Measurements from ENCODE around the gene UNC119B.

UNC119B gene

GRCh38 chr12:120674097-120674636 lies 36.1 kb upstream of the UNC119B start:
- no peak overlapping the region for H3K27ac ChIP-seq (ENCODE audit: poor library complexity, severe bottlenecking)
- no peak for TF ChIP-seq CTCF (IDR thresholded peaks at IDR 0.05; ENCODE audit: poor library complexity, severe bottlenecking)
- no peaks in the 10 kb centered on the region for H3K36me3 ChIP-seq (ENCODE audit: low read depth)
- no peak overlapping the region for H3K4me3 ChIP-seq (ENCODE audit: severe bottlenecking)
- DNase-seq (ENCODE audit: low spot score) (no peak), ATAC-seq (ENCODE audit: low read depth) (no peak)
- H3K9me3 ChIP-seq (ENCODE audit: severe bottlenecking), result no peaks in the 10 kb centered on the region
- H3K27me3 ChIP-seq (ENCODE audit: insufficient read depth, poor library complexity, severe bottlenecking), result no peaks in the 10 kb centered on the region
- H3K4me1 ChIP-seq (ENCODE audit: insufficient read depth, poor library complexity, severe bottlenecking), result peaks cover 13% of the 10 kb centered on the region

GRCh38 chr12:120677765-120678473 lies 32.3 kb upstream of the UNC119B start:
- no peak for TF ChIP-seq CTCF (IDR thresholded peaks at IDR 0.05; ENCODE audit: poor library complexity, severe bottlenecking)
- Histone ChIP-seq H3K36me3 (ENCODE audit: low read depth) (no peaks in the 10 kb centered on the region), H3K4me1 (ENCODE audit: insufficient read depth, poor library complexity, severe bottlenecking) (peaks cover 13% of the 10 kb centered on the region), H3K27ac (ENCODE audit: poor library complexity, severe bottlenecking) (no peak overlapping the region), H3K27me3 (ENCODE audit: insufficient read depth, poor library complexity, severe bottlenecking) (no peaks in the 10 kb centered on the region), H3K9me3 (ENCODE audit: severe bottlenecking) (no peaks in the 10 kb centered on the region), H3K4me3 (ENCODE audit: severe bottlenecking) (no peak overlapping the region)
- DNase-seq (ENCODE audit: low spot score), result no peak
- peak; percentile 27; the same call in 1 of the 3 replicates for ATAC-seq (ENCODE audit: low read depth)

- Histone ChIP-seq H3K36me3 (ENCODE audit: low read depth) (no peaks in the 10 kb centered on the region), H3K4me3 (ENCODE audit: severe bottlenecking) (no peak overlapping the region), H3K9me3 (ENCODE audit: severe bottlenecking) (no peaks in the 10 kb centered on the region), H3K27ac (ENCODE audit: poor library complexity, severe bottlenecking) (no peak overlapping the region), H3K27me3 (ENCODE audit: insufficient read depth, poor library complexity, severe bottlenecking) (no peaks in the 10 kb centered on the region), H3K4me1 (ENCODE audit: insufficient read depth, poor library complexity, severe bottlenecking) (peaks cover 13% of the 10 kb centered on the region)
- no peak for TF ChIP-seq CTCF (IDR thresholded peaks at IDR 0.05; ENCODE audit: poor library complexity, severe bottlenecking)
- DNase-seq (ENCODE audit: low spot score) (no peak), ATAC-seq (ENCODE audit: low read depth) (no peak)
Observed at GRCh38 chr12:120678572-120678971, 31.7 kb upstream of the UNC119B start.

GRCh38 chr12:120680165-120680738 lies 30.0 kb upstream of the UNC119B start:
- TF ChIP-seq CTCF (IDR thresholded peaks at IDR 0.05; ENCODE audit: poor library complexity, severe bottlenecking), result no peak

GRCh38 chr12:120684523-120684932 lies 25.7 kb upstream of the UNC119B start:
- Histone ChIP-seq H3K9me3 (ENCODE audit: severe bottlenecking) (no peaks in the 10 kb centered on the region), H3K4me1 (ENCODE audit: insufficient read depth, poor library complexity, severe bottlenecking) (peaks cover 10% of the 10 kb centered on the region), H3K4me3 (ENCODE audit: severe bottlenecking) (no peak overlapping the region), H3K27me3 (ENCODE audit: insufficient read depth, poor library complexity, severe bottlenecking) (no peaks in the 10 kb centered on the region), H3K36me3 (ENCODE audit: low read depth) (no peaks in the 10 kb centered on the region), H3K27ac (ENCODE audit: poor library complexity, severe bottlenecking) (no peak overlapping the region)
- TF ChIP-seq CTCF (IDR thresholded peaks at IDR 0.05; ENCODE audit: poor library complexity, severe bottlenecking), result no peak
- ATAC-seq (ENCODE audit: low read depth), result no peak
- no peak for DNase-seq (ENCODE audit: low spot score)

More at GRCh38 chr12:120680165-120680738, 30.0 kb upstream of the UNC119B start:
- Histone ChIP-seq H3K36me3 (ENCODE audit: low read depth) (no peaks in the 10 kb centered on the region), H3K9me3 (ENCODE audit: severe bottlenecking) (no peaks in the 10 kb centered on the region), H3K4me3 (ENCODE audit: severe bottlenecking) (no peak overlapping the region), H3K4me1 (ENCODE audit: insufficient read depth, poor library complexity, severe bottlenecking) (peaks cover 17% of the 10 kb centered on the region), H3K27ac (ENCODE audit: poor library complexity, severe bottlenecking) (no peak overlapping the region), H3K27me3 (ENCODE audit: insufficient read depth, poor library complexity, severe bottlenecking) (no peaks in the 10 kb centered on the region)
- no peak for ATAC-seq (ENCODE audit: low read depth)
- DNase-seq (ENCODE audit: low spot score), result no peak
